NCI-H82 (cell line): ENCODE data around the gene ATP5PD.

Source experiments
- DNase-seq: peaks from one replicate; lab custom pipeline; 2025; lab: John Stamatoyannopoulos, UW

Gene ATP5PD

DNA sequence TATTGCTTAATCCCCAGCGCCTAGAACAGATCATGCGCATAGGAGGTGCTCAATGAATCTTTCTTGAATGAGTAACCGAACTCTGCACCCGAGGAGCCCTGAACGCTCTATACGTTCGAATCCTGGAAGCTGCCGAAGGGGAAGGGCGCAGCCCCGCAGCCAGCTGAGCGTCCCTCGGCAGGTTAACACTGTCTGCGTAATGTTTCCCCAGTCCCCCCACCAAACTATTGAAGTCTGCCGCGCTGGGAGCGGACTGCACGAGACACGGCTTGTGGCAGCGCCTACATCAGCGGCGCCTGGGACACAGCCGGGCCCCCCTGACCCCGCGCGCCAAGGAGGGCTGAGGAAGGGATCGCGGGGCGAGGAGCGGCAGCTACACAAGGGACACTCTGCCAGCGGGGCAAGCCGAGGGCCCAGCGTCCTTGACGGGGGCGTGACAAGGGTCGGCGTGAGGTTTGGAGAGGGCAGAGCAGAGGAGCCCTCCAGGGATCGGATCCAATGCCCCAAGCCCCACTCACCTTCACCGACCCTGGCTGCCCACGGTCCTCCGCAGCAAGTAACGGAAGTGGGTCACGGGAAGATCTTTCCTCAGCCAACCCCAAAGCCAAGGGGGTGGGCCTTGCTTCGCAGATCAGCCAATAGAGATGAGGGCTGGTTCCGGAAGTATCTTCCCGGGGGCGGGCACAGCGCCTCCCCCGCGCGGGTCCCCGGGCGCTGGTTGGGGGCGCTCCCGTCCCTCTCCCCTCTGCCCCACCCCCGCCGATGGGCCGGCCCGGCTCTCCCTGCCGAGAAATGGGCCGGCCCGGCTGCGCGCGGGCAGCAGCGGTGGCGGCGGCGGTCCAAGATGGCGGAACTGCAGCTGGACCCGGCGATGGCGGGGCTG is at the start of gene ATP5PD, which contains the start of gene KCTD2:
Gene ATP5PD, minus strand, starts transcription at position 563 of the 883 bp plus-strand sequence. CDS start 4,319 bp downstream, outside the sequence.
Gene KCTD2, plus strand, starts transcription at position 819 of the 883 bp plus-strand sequence. Its CDS starts 26 bp downstream, at position 845.
- DNase-seq = peak; percentile 98

DNA sequence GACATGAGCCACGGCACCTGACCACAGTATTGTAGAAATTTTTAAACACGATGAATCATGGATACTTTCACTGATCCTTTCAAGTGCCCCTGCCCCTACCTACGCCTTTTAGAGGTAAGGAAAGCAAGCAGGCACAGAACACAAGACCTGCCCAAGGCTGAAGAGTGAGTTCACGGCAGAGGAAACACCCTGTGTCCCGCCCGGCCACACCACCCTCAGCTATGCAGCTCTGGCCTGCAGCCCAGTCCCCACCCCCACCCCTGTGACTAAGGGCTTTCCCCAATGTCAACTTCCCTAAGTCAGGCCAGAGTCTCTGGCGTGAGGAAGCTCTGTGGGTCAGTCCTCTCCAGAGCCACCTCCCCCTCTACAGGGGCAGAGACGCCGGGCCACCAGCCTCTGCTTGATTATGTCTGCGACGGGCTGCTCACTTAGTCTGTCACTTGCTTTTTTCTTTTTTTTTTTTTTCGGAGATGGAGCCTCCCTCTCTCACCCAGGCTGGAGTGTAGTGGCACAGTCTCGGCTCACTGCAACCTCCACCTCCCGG is 49.4 kb upstream of the ATP5PD start:
- DNase-seq = no peak

DNA sequence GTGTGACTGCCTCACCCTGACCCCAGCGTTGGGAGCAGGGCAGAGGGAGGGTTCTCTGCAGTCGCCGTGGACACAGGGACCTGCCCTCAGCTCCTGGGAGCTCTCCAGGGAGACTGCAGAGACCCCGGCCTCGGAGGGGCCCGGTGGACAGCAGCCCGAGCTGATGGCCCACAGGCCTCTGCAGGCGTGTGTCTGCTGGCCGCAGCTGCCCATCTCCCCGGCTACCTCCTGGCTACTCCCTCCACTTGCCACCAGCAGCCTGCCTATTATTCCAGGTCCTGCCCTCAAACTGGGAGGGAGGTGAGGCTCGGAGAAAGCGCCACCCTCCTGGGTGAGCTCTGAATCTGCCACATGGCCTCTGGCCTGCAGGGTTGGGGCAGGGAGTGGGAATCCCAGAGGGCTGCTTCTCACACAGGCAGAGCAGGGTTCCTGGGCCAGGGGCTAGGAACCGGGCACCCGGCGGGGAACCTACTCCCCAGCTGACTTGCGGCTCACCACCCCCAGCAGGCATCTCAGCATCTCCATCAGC is 48.2 kb upstream of the ATP5PD start:
- DNase-seq = no peak

DNA sequence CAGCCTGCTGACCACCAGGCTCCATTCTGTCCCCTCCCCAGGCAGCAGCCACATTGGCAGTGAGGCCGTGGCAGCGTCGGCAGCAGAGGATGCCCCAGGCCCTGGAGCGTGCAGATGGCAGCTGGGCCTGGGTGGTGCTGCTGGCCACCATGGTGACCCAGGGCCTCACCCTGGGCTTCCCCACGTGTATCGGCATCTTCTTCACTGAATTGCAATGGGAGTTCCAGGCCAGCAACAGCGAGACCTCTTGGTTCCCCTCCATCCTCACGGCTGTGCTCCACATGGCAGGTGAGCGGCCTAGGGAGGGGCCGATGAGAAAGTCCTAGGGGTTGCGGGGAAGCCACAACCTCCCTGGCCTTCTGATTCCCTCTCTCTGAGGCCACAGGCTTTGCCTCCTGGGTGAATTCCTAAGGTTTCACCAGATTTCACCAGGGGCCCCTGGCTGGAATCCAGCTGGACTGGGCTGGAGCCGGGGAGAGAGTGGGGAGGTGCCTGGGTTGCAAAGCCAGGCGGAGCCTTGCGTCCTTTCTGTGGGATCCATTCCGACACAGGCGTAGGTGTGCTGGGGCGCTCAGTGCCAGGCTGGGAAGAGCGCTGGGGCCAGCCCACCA is 46.9 kb upstream of the ATP5PD start:
- no peak for DNase-seq

DNA sequence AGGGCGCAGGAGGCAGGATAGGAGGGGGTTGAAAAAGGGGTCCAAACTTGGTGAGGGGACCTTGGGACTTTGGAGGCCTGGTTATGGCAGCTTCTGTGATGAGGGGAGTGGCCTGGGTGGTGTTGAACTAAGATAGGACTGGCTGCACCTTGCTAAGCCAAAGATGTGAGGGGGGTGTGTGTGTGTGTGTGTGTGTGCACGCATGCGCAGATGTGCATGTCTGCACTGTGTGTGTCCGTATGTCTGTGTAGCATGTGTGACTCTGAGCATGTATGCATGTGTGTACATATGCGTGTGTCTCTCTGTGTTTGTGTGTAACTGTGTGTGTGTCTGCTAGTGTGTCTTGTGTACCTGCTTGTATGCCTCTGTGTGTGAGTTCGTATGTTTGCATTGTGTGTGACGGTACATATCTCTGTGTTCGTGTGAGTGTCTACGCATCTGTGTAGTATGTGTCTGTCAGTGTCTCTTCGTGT is 45.1 kb upstream of the ATP5PD start:
- DNase-seq = no peak

DNA sequence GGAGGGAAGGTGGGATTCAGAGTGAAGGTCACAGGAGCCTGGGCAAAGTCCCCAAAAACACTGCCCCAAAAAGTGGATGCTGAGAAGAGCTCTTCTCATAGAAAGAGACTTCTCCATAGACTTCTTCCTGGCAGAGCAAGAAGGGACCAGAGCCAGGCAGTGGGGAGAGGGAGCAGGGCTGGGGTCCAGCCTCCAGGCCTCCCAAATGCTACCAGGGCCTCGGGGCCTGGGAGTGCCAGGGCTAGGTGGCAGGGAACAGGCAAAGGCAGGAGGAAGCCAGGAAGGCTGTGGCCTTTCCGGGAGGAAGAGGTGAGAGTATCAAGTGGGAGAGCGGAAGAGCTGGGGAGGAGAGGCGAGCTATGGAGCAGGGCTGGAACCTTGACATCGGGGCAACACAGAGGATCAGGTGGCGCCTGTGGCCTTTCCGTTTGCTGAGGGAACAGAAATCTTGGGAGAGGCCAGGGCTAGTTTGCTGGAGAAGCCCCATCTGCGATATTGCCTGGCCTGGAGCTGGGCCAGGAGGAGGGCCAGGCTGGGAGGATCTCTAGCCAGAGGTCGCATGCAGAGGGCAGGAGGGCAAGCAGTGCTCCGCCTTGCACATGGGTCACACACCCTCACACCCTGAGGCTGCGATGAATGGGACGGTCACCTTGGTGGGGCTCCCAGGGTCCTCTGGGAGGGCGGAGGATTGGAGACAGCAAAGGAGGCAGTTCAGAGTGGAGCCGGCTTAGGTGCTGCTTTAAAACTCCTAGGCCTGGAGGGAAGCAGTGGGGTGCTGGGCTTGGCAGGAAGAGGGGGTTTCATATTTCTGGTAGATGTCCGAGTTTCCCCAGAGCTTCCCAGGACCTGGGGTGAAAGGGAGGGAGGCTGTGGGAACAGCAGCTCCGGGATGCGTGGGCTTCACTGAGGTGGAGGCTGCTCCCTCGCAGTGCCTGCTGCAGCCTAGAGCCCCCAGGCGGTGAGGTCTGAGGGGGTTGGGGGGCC is 44.4 kb upstream of the ATP5PD start:
- DNase-seq = no peak

DNA sequence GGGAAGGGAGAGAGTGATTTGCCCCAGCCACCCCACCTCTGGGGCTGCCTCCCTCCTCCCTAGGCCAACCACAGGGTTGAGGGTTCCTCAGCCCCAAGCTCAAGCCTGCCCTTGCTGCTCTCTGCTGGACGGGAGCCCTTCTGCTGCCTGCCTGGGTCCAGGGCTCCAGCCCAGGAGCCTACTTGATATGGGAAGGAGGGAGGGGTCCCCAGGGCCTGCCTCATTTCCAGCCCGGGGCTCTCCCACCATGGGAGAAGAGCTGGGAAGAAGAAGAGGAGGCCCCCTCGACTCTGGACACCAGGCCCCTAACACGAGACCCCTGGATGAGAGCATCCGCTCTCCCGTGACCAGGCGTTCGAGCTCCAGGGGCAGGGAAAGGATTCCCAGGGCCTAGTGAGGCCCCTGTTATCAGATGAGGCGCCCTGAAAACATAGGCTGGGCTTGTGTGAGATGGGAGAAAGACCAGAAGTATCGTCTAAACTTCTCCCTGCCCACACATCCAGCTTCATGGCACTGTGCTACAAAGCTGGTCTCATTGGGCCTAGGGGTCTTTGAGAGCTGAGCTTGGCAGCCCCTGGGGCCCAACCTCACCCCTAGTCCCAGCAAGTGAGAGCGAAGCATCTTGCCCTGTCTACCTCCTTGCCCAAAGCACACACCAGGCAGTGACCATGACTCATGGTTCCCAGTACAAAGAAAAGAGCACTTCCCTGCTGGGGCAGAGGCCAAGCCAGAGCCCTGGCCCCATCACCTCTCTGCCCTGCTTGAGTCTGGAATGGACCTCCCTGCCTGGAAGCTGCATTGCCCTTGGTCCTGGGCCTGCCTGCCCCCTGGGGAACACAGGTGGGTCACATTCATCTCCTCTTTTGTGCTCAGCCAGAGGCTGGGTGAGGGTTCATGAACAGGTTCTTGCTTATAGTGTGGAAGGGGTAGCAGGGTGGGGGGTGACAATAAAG is 42.0 kb upstream of the ATP5PD start:
- DNase-seq = no peak

DNA sequence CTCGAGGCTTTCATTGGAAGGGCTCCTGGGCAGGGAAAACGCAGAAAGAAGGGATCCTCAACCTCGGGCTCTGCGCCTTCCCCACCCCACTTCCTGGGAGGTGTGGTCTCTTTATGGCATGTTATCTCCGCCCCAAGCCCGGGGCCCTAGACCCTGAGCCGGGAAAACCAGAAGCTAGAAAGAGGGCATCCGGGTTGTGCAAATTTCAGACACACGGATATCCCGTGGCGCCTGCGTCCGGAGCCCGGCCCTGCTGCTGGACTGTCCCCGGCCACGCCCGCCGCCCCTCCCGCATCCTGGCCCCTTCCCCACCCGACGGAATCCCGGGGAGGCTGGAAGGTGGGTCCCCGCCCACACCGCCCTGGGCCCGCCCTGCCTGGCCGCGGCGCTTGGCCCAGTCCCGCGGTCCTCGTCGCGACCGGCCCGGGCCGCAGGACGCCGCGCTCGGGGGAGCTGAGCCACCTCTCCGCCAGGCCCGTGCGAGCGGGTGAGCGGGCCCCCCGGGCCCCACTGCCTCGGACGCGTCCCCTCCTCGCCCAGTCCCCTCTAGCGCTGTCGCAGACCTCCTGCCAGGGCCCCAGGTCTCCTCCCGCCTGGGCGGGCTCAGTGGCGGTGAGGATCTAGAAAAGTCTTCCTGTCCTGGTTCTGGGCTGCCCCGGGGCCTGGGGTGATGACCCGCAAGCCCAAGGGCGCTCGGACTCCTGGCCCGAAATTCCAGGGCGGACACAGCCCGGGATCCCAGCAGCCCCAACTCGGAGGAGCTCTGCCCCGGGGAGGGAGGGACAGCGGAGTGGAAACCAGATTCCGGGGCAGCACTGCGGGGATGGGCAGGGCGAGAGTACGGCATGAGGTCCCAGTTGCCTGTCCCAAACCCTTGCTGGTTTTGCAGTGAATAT is 41.0 kb upstream of the ATP5PD start, which contains the start of gene SLC16A5:
Gene SLC16A5, plus strand, starts transcription at position 397 of the 896 bp plus-strand sequence. CDS start 5,683 bp downstream, outside the sequence.
- DNase-seq = no peak

DNA sequence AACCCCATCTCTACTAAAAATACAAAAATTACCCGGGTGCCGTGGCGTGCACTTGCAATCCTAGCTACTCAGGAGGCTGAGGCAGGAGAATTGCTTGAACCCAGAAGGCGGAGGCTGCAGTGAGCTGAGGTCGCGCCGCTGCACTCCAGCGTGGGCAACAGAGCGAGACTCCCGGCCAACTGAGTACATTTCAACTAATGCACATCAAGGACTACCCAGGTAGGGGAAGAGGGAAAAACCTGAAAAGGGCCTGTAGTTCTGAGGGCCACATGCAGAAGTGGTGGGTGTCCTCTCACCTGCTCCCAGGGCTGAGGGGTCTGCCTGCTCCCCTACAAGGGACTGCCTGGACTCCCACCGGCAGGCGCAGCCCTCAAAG is 40.4 kb upstream of the ATP5PD start:
- DNase-seq = no peak

DNA sequence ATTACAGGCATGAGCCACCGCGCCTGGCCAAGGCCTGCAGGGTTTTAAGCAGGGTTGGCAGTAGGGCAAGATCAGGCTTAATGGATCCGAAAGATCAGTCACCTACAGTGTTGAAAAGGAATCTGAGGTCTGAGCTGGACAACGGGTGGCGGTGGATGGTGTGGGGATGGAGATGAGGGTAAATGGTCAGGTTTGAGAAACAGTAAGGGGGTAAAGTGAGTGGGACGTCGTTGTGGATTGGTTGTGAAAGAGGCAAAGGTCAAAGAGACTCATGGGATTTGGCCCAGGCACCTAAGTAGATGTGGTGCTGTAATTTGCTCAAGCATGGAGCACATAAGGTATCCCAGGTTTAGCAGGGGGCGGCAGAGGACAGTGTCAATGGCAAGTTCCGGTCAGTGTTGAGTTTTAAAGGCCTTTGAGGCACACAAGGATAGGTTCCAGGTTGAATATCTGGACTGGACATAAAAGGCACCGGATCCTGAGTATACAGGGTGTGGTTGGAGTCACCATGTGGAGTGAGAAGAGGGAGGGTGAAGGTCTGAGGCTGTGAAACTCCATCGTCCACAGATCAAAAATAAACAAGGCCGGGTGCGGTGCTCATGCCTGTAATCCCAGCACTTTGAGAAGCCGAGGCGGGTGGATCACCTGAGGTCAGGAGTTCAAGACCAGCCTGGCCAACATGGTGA is 39.9 kb upstream of the ATP5PD start:
- DNase-seq = no peak

DNA sequence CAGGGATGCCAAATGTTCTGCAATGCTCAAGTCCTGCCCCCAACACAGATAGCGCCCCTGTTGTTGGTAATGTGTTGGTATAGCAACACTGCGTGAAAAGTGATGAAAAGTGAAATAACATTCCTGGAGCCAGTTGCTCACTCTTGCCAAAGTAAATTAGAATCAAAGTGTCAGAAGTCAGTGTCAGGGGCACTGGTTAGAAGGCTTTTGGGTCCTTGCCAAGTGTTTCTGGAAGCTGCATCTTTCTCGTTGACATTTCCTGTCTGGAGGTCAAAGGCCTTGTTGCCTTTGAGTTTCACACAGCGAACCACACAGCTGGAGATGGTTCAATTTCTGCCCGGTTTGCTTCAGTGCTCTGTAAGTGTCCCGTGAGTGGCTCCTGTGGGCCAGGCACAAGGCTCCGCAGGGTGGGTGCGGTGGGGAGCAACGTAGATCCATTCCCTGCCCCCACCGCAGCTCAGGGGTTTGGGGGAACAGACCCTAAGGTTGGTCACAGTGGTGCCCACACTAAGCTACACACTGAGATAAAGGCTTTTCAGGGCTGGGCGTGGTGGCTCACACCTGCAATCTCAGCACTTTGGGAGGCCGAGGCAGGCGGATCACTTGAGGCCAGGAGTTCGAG is 37.4 kb upstream of the ATP5PD start:
- no peak for DNase-seq

DNA sequence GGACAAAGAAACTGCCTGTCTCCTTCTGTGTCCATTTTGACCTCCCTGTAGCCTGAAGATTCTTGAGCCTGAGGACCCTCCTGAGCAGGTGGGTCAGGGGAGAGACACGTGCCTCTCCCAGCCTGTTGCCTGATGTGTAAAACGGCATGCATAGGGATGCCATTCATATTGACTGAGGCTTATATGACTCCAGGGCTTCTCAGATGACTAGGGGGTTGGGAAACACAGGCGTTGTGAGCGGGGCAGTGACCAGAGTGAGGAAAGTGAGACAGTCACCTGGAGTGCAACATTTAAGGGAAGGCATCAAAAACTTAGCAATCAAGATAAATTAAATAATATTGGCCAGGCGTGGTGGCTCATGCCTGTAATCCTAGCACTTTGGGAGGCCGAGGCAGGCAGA is 35.9 kb upstream of the ATP5PD start:
- no peak for DNase-seq

DNA sequence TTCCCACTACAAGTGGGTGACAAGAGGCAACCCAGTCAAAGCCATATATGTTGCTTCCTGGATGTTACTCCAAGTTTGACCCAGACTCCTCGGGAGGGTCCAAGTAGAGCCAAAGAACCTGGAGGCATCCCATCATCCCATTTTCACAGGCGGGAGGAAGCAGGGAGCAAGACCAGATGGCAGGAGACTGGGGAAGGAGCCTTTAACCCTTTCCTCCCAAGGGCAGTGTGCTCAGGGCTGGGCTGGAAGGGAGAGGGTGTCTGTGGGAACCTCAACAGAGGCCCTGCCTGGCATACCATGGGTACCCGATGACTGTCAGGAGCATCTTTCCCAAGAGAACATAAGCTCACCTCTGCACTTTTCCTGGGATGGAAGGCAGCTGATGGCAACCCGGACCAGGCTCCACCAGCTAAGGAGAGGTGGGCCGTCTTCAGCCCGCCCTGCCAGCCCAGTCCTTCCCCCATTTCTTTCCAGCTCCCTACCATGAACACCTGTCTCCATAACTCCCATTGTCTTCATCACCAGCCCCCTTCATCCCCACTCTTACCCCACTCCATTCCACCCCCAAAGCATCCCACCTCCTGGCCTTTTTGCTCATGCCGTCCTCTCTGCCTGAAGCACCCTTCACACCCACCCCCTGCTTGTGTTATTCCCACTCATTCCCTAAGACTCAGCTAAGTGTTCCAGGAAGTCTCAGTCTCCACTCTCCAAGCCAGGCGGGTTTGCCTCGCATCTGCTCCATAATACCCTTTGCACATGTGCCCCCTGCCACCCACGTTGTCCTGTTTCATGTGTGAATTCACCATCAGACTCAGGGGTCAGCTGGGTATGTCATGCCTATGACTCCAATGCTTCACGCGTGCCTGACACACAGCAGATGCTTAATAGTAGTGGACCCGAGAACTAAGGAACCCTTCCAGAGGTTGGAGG is 35.1 kb upstream of the ATP5PD start:
- peak; percentile 62 for DNase-seq

DNA sequence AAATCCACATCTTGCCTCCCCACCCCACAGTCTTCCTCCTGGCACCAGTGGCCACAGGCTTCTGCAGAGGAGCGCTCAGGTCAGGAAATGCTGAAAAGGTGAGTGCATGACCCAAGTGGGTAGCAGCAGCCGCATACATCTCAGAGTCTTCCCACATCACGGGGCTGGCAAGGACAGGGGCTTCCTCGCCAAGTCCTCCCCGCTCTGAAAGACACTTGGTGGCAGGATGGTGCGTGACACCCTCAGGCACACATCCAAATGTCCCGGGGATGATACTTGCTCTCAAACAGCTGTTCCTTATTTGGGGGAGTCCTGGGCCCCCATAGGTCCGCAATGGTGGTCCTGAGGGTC is 32.2 kb upstream of the ATP5PD start:
- no peak for DNase-seq

DNA sequence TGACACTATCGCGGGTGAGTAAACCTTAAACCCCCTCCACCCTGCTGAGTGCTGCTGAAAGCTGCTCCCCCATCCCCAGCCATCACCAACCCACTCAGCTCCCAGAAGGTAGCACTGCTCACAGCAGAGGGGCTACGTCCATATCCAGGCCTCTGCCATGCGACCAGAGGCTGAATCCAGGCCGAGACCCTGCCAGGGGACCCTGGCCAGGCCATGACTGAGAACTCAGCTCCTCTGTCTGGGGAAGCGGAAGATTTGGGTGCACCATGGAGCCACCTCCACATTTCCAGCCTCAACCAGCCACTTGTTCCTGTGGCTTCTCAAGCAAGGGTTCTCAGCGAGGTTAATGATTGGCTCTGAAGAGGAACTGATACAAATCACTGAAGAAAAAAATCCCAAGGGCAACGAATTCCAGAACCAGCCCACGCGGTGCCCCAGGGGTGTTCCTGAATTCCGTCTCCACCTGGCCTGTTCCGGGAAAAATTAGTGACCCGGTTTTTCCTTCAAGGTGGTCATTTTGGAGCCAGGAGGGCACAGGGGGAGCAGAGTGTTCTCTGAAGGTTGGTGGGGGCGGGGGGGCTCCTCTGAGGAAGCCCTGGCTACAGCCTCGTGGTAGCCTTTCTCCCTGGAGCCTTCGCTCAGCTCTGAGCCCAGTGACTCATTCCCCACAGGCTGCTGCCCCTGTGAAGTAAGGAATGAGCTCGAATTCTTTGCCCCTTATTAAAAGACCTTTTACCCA is 31.7 kb upstream of the ATP5PD start:
- no peak for DNase-seq
